GM19328 (cell line): Measurements from ENCODE around the gene KIRREL1.

ENCODE experiments used
- ATAC-seq: cut with Tn5 transposase; IDR thresholded peaks from one replicate; pipeline ENCODE4 v1.9.1; 2021; ENCODE audit warnings: mild to moderate bottlenecking, moderate library complexity; ENCODE audit not compliant: unreplicated experiment

KIRREL1 gene

DNA sequence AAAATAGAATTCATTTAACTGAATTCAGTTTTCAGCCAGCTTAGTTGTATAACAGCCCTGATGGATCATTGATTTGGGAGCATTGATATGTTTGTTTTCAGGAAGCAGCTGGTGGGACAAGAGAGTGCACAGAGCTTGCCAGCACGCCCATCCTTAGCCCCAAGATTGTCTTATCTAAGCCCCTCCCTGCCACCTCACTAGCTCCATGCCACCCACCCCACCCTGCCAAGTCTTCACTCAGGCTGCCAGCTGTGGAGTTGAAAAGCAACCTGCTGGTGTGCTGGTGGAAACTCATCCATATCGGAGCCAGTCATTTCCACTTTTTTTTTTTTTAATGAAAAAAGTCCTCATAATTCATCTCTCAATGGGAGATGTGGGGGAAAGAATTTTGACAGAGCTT, 11.8 kb downstream of the KIRREL1 start:
- ATAC-seq, result no peak

DNA sequence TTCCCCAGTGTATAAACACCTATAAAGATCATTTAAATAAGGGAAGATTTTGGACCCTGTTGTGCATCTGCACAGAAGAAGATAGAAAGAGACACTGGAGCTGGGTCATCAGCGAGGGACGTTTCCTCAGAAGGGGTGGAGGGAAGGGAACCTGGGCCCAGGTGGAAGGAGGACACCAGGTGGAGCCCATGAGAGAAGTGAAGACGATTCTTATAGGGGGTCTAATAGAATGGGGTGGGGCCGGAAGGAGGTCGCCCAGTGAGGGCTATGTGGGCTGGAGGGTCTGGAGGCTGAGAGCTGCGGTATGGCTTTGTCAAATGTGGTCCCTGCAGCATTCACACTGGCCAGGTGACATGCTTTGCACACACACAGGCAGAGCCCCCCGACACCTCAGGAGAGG, 13.7 kb downstream of the KIRREL1 start:
- ATAC-seq, result no peak

DNA sequence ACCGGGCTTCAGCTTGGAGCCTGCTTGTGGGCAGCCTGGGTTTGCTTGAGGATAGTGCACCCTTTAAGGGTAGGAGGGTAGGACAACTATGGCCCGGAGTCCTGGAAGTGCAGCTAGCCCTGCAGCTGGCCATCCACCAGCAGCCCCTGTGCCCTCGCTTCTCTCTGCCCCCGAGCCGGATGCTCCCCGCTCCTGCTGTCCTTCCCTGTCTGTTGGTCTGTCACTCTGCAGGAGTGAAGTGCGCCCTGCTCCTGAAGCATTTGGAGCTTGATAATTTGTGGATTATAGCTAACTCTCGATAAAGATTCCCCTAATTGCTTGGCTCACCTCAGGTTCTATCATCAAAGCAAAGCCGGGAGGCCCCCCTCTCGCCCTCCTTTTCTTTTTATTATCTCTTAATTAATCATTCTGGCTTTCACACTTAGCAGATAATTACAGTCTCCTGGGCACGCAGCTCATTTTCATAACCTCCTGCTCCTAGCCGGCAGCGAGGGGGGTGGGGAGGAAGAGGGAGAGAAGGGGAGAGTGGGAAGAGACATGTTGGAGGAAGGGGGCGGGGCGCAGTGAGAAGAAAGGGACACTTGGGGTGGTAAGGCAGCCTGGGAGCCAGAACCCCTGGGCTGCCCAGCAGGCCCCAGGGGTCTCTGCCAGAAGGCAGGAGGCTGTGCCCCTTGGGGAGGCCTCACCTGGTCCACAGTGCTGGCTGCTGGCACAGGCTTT, 14.4 kb downstream of the KIRREL1 start:
- no peak for ATAC-seq

DNA sequence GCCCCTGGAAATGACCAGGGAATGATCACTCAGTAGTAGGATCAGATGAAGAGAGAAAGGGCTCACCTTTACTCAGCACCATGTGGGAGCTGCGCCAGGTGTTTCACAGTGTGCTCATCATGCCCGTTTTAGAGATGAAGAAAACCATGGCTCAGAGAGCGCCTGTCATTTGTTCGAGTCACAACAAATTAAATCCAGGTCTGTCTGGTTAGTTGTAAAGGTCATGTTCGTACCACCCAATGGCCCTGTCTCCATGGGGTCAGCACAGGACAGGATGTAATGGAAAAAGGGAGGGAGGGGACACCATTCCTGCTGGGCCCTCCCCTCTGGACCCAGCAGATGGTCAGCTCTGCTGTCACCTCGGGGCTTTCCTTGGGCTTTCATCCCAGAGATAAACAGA, 15.2 kb downstream of the KIRREL1 start:
- no peak for ATAC-seq

DNA sequence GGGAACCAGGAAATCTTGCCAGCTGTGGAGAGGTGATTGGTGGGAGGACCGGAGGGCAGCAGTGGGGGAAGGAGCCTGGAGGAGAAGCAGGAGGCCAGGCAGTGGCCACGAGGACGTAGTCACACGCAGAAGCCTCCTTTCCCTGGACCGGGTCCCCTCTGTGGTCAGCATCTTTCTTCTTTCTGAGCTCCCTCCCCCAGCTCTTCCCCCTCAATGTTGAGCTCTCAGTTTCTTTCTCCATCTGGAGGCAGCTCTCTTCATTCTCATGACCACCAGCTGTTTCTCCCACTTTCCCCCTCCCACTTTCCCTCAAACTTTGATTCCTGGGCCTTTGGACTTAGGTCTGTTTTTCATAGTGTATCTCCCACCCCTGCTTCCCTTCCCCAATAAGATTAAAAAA, 18.3 kb downstream of the KIRREL1 start:
- no peak for ATAC-seq

DNA sequence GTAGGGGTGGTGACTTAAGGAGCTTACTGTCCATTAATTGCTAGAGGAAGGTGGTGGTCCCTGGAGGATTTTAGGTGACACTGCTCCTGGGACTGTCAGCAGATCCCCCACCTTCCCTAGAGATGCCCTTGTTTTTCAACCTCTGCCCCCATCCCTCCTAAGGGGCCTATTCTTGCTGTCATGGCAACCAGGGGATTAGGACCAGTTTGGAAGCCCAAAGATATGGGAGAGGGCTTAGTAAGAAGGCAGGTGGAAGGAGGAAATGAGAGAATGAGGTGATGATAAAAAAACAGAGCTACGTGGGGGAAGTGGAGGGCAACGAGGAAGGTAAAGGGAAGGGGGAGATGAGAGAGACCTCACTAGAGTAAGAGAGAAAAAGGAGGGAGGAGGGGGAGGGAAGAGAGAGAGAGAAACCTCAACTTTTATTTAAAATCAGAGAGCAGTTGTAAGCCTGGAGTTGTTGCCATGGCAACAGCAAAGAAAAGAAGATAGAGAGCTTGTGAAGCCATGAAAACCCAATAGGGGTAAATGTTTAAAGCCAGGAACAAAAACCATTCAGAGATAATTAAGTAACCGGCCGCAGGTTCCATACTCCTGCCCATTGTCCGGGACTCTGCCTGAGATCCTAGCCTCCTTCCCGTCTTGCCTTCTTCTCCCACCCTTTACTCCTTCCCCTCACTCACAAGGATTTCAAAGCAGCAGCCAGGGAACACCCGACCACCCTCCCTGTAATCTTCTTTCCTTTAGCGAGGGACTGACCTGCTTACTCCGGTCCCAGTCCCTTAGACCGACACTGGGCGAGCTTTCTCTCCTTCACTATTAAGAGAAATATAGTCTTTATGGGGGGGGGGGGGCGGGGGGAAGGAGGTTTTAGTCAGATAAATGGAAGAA, 20.6 kb downstream of the KIRREL1 start:
- no peak for ATAC-seq

DNA sequence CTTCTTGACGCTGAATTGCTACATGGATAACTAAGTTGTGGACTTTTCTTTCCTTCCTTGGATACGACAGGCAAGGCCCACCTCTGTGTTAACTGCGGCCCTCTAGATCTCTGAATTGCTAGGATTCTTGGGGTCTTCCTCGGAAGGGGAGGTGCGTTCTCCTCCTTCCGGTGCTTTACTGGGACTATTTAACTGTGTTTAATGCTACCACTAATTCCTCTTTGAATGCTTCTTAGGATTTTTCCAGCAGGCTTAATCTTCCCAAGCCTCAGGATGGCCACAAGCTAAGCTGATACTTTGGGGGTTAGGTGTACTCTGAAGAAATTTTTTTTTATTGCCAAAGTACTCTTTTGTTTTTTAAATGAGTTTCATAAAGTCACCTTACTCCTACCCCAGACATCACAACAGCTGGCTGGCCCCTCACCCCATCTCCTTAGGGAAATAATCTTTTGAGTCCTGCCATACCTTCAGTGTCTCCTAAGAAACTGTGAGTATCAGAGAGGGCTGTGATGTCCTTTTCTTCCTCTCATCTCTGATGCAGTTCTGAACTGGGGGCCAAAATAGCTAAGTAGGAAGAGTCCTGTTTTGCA, 21.4 kb downstream of the KIRREL1 start:
- ATAC-seq, result no peak

DNA sequence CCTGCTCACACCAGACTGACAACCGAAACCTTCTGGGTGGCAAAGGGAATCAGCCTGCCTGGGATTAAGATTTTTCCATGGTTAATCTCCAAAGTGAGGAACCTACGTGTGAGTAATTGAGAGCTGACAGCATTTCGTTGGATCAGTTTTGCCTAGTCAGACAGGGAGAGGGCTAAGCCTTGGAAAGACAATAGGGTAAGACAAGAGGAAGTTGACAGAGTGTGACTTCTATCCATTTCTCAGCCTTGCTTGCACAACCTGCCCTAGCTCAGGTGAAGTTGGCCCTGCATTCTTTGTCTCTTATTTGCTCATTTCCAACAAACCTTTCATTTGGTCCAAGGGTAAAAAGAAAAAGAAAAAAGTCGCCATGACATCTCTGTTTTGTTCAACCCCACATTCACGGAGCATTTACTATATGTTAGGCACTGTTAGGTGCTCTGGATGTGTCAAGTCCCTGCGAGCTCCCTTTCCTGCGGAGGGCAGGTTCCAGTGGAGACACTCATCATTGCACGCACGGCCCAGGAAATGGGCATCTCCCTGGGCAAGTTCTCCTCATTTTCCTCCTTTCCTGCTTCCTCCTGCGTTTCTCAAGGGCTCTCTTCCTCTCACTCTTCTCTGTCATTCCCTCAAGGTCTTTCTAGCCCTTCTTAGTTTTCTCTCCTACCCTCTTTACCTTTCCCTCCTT, 23.3 kb downstream of the KIRREL1 start:
- no peak for ATAC-seq

DNA sequence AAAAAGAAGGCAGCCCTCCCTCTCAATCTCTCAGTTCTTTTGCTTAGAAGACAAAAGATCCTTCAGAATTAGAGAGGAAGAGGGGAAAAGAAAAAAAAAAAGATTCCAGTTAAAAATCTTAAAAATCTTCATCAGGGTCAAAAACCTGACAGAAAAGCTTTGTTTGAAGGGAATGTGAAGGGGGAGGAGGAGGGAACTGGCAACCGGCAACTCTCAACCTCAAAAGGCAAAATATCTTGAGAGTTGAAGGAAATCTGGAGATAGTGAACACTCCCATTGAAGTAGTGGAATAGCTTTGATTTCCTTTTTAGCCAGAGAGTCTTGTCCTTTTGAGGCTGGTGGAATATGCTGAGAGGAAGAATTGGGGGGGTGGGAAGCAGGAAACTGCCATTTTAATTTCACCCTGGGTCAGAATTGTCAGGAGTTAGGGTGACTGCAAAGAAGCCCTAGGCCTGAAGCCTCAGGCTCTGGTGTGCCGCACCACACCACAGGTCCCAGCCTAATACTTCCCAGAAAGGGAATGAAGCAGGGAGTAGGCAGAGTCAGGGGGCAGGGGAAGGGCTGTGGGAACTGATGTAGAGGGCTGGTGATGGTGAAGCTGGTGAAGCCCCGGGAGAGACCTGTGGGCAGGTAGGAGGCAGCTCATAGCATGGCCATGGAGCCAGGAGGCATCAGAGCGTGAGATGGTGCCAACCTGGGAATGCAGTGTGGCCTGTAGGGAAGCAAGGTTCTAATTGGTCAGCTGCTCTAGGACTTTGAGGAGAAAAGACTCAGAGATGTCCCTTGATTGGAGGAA, 24.6 kb downstream of the KIRREL1 start:
- ATAC-seq, result no peak

DNA sequence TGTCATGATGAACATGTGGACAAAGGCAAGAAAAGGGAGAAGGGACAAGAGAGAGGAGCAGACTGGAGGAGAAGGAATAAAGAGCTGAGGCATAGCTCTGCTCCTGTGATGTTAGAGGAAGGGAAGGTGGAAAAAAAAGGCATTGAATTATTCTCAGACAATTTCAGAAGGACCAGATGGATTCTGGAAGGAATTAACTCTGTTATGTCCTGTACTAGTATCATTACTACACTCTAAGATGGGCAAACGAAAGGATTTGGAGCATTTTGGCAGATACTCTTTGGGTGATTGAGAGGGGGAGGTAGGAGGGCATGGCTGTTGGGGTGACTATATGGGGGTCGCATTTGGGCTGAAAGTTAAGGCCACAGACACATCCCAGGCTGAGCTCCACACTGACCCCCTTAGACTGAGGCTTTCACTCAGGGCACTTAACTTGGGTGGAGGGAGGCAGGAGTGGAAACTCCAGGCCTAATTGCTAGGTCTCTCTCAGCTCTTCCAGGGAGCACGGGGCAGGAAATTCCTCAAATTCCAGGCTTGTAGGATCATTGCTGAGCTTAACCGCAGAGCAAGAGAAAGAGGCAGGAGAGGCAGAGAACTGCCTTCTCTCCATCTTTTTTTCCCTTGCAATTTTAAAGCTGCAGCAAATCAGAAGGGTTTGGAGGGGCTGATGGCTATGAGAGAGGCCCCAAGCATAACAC, 25.9 kb downstream of the KIRREL1 start:
- no peak for ATAC-seq

DNA sequence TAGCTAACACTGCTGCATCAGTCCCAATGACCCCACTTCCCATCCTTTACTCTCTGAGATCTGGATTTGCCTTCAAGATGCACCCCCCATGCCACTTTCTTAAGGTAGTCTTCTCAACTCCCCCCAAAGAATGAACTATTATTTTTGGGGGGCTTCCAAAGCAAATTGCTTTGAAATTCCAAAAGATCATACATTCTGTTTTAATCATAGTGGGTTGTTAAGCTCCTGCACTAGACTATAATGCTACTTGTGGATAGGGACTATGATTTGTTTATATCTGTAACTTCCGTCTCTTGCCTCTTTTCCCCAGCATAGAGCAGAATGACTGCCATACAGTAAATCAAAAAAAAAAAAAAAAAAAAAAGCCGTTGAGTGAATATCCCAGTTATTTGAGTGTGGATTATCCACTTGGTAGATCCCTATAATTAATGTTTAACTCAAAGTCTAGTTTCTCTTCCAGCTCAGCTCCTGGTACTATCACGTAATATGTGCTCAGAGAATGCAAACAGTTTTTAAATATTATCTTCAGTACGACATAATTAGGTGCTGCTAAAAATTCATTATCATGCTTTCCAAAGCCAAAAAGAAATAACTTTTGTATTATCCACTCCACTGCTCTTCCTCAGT, 26.9 kb downstream of the KIRREL1 start:
- ATAC-seq, result no peak

DNA sequence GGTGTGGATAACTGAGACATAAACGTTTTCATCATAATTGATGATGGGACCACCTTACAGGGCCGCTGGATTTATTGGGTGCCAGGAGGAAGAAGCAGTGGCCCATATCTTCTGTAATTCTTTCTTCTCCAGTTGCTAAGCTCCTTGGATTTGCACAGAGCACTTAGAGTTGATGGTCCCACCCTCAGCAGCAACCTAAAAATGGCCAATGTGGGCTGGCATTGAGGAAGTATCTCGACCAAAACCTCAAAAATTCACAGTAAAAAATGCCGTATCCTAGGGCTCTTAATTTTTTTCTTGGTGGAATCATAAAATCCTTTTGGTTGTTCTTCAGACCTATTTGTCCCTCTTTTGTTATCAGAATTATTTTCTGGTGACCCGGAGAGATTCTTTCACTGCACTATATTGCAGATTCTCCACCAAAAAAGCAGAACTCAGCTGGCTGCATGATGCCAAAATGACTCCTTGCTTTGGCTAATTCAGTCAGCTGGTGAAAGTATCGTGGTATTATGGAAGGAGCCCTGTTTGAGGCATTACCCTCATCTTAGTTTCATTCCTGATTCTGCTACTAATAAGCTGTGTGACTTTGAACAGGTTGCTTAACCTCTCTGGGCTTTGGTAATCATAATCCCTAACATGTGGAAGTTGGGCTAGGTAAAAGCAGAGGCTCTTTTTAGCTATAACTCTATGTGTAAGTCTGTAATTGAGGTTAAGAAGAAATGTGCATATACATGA, 27.6 kb downstream of the KIRREL1 start:
- ATAC-seq, result no peak

DNA sequence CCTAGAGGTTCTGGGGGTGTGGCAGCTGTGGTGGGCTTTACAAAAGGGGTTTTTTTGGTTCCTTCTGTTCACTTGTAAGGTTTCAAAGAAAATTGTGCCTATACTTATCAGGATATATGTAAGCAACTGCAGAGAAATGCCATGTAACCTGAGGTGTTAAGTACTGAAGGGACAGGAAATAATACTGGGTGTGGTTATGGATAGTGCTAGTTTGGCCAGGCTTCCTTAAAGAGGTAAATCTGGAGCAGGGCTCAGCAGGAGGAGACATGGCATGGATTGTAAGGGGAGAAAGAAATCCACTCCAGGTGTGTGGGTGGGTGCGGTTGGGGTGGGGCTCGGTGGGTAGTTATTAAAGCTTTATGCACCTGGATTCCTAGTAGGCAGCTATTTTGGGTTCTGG, 28.3 kb downstream of the KIRREL1 start:
- no peak for ATAC-seq

DNA sequence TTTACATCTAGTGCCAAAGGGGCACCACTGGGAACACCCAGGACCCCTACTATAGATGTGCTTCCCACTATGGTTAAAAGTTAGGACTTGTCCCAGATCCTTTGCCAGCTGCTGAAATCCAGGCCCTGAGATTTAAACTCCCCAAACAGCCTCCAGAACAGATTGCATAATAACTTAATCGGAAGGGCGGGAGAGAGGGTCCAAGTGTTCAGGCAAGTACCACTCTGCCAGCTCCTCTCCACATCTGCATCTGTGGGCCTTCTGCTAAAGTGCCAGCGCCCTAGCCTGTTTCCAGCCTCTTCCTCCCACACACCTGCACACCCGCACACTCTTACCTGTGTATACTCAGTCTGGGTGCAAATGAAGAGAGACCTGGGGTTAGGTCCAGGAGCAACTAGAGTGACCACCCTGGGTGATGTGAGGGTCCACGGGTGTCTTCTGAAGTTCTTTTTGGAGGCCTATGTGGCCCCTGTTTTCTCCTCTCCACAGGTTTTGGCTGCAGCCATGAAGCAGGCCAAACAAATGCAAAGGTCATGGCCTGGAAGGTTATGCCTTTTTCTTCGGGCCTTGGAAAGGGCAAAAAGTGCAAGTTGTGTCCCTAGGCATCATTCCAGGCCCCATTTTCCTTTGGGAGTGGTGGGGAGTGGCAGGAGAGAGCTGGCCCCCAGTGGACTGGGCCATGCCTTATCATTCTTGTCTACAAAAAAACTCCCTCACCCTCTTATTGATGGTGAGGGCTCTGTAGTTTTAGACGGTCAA, 29.3 kb downstream of the KIRREL1 start:
- ATAC-seq, result no peak

DNA sequence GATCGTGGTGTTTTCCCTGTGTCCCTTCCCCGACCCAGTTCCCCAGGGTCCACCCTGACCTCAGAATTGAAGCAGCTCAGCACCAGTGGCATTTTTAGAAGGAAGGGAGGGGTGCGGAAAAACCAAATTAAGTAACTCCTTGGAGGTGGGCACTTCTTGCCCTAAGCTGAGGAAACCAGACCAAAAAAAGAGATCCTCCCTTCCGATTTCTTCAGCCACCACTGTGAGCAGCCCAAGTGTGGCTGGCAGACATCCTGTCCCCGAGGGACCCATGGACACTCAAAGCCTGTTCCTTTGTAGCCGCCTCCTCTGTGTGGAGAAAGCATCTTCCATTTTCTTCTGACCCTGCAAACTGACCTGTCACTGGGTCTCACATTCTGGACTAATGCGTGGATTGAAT, 31.3 kb downstream of the KIRREL1 start:
- ATAC-seq, result no peak

DNA sequence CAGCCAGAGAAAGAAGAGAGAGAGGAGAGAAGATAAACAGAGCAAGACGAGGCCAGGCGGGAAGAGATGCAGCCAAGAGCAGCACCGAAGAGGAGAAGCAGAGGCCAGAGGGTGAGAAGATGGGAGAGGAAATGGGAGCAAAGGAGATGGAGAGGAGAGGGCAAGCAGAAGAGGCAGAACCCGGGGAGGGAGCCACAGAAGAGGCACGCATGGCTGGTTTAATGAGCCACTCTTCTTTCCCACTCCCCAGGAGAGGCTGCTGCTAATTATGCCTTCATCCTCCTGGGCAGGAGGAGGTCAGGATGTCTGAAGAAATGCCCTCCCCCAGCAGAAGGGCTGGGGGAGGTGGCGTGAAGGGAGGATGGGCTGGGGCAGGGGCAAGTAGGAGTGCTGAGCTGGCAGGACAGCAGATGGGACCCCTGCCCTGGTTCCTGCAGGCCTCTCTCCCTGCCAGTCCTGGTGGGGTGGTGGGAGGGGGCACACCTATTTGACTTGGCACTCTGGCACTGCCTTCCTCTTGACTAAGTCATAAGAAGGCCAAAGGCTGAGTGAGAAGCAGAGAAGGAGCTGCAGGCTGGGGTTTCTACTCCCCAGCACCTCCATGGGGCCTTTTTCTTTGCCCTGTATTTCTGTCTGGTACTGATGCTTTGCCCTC, 32.3 kb downstream of the KIRREL1 start:
- no peak for ATAC-seq

DNA sequence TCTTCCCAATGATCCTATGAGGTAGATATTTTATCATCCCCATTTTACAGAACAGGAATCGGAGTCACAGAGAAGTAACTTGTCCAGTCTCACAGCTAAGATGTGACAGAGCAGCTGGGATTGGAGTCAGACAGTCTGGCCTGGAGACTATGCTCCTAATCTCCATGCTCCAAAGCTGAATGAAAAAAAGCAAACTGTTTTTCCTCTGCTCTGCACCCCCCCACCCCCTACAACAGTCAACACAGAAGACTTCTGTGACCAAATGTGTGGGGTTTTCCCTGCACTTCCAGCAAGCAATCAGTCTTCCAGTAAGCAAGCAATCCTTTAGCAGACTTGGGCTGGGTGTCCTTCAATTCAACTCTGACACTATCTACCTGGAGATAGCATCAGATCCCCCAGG, 33.2 kb downstream of the KIRREL1 start:
- ATAC-seq, result no peak

DNA sequence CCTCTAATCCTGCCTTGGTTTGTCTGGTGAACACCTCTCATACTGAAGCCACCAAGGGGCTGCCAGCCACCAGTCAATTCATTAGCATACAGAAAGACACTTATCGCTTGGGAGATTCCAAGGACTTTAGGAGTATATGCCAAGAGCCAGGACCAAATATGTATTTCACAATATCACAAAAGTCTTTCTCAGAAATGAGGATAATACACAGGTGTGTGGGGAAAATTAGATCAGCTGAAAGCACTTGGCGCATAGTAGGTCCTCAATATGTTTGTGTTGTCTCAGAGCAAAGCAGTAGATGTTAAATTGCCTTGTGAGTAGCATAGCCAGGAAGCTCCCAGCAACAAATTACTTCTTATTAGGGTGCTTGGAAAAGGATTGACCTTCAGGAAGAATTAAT, 34.1 kb downstream of the KIRREL1 start:
- ATAC-seq, result no peak
